Activated effector memory CD4-positive, alpha-beta T cell treated with anti-CD3 and anti-CD28 coated beads, Interleukin-2, amount 50 U/mL, for 16 hours (primary cell): ENCODE measurements around the gene NADK2.
A peak's percentile ranks its signal among the peaks of the same experiment; 100 is the strongest.
"Not testable (repeated sequence)": the region's sequence is repeated elsewhere in the genome, so short reads cannot be mapped to it uniquely, and the experiment has no call there.

Source experiments
- DNase-seq: peaks from one replicate; pipeline ENCODE4 v3.0.0-alpha.2; 2020

The NADK2 gene

GRCh38 chr5:36241631-36242533 lies at the start of gene NADK2:
Gene NADK2, minus strand, starts transcription at chr5:36241925. Its CDS starts 127 bp downstream, at chr5:36241798.
- DNase-seq: peak; percentile 97

- DNase-seq: no peak
These were observed 44.3 kb upstream of the NADK2 start for GRCh38 chr5:36285837-36286615.

GRCh38 chr5:36283775-36284174 lies 42.0 kb upstream of the NADK2 start:
- not testable (repeated sequence) for DNase-seq

- DNase-seq: no peak
These were observed 39.9 kb upstream of the NADK2 start for GRCh38 chr5:36281626-36282025.

- DNase-seq: no peak
These were observed 37.5 kb upstream of the NADK2 start for GRCh38 chr5:36279054-36279698.

- DNase-seq: no peak
These were observed 35.9 kb upstream of the NADK2 start for GRCh38 chr5:36277521-36278176.

GRCh38 chr5:36276864-36277263 lies 35.1 kb upstream of the NADK2 start:
- no peak for DNase-seq

GRCh38 chr5:36273809-36274526 lies 32.2 kb upstream of the NADK2 start:
- no peak for DNase-seq

GRCh38 chr5:36272136-36272690 lies 30.5 kb upstream of the NADK2 start:
- no peak for DNase-seq

GRCh38 chr5:36270876-36271575 lies 29.3 kb upstream of the NADK2 start:
- no peak for DNase-seq

GRCh38 chr5:36270175-36270574 lies 28.4 kb upstream of the NADK2 start:
- no peak for DNase-seq

- no peak for DNase-seq
These were observed 27.8 kb upstream of the NADK2 start for GRCh38 chr5:36269478-36269877.

GRCh38 chr5:36267905-36268304 lies 26.2 kb upstream of the NADK2 start:
- no peak for DNase-seq

GRCh38 chr5:36264202-36264760 lies 22.6 kb upstream of the NADK2 start:
- no peak for DNase-seq

- no peak for DNase-seq
These were observed 19.5 kb upstream of the NADK2 start for GRCh38 chr5:36261186-36261585.

GRCh38 chr5:36253575-36253974 lies 11.8 kb upstream of the NADK2 start:
- no peak for DNase-seq

GRCh38 chr5:36252722-36253365 lies 11.1 kb upstream of the NADK2 start:
- no peak for DNase-seq

- no peak for DNase-seq
These were observed 9.5 kb upstream of the NADK2 start for GRCh38 chr5:36251218-36251617.

- DNase-seq: no peak
These were observed 8.7 kb upstream of the NADK2 start for GRCh38 chr5:36250427-36250826.
